KOPT-K1 (cell line): Measurements from ENCODE around the gene RAB22A.

ENCODE experiments used
- H3K27ac ChIP-seq: fragments of 200-600 bp; sonication (generic); 2 replicates; pipeline ENCODE4 v1.5.1; 2016; ENCODE audit warnings: antibody characterized with exemption, mild to moderate bottlenecking, low read depth, low read length; ENCODE audit not compliant: poor library complexity, severe bottlenecking
- H3K36me3 ChIP-seq: fragments of 200-600 bp; sonication (generic); 2 replicates; pipeline ENCODE4 v1.5.1; 2017; ENCODE audit warnings: antibody characterized with exemption, mild to moderate bottlenecking, low read length, moderate library complexity; ENCODE audit not compliant: insufficient read depth
- H3K9me3 ChIP-seq: fragments of 200-600 bp; sonication (generic); 2 replicates; pipeline ENCODE4 v1.5.1; 2017; ENCODE audit warnings: antibody characterized with exemption, low read length, mild to moderate bottlenecking; ENCODE audit not compliant: insufficient read depth, poor library complexity, severe bottlenecking

Gene RAB22A

DNA sequence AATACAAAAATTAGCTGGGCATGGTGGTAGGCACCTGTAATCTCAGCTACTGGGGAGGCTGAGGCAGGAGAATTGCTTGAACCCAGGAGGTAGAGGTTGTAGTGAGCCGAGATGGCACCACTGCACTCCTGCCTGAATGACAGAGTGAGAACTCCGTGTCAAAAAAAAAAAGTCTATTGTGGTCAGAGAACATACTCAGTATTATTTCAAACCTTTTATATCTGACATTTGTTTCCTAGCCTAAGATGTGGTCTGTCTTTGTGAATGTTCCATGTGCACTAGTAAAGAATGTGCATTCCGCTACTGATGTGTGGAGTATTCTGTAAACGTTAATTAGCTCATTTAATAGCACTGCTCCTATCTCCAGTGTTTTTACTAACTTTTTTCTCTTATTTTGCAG is 11.7 kb downstream of the RAB22A start:
- H3K9me3 ChIP-seq: no peaks in the 10 kb centered on the region
- H3K27ac ChIP-seq: no peak overlapping the region
- H3K36me3 ChIP-seq: peaks cover 15% of the 10 kb centered on the region

DNA sequence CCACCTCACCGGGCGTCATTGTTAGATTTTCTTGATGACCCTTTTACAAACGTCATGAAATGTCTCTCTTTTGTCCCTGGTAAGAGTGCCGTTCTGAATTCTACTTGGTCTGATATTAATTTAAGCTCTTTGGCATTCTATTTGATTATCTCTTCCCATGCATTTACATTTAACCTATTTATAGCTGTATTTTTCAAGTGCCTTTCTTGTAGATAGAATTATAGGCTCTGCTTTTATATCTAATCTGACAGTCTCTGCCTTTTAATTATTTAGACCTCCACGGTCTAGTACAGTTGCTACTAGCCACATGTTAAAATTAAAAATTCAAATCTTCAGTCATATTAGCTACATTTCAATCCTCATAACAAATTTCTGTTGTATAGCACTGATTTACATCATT is 12.6 kb downstream of the RAB22A start:
- Histone ChIP-seq H3K9me3 (no peaks in the 10 kb centered on the region), H3K36me3 (peaks cover 8% of the 10 kb centered on the region), H3K27ac (no peak overlapping the region)

DNA sequence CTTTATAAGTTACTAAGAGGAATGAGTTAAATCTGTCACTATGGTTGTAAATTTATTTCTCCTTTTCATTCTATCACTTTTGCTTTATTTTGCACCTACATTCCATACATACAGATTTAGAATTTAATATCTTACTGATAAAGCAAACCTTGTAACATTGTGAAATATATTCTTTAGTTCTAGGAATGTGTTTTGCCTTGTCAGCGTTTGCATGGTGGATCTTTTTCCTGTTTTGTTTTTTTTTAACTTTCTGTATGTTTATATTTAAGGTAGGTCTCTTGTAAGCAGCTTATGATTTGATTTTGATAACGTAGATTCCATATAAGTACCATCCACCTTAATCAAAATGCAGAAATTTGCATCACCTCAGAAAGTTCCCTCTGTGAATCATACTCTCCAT is 16.4 kb downstream of the RAB22A start:
- Histone ChIP-seq H3K9me3 (no peaks in the 10 kb centered on the region), H3K36me3 (no peaks in the 10 kb centered on the region), H3K27ac (no peak overlapping the region)

DNA sequence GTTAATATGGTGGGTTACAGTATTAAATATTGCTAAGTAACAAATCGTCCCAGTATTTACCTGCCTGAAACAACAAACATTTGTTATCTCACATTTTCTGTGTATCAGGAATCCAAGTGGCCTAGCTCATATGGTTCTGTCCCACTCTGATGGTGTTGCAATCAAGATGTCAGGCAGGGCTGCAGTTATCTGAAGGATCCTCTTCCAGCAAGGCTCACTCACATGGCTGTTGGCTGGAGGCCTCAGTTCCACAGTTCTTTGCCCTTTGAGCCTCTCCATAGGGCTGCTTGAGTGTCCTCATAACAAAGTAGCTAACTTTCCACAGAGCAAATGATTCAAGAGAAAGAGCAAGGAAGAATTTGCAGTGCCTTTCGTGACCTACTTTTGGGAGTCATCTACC is 17.7 kb downstream of the RAB22A start:
- H3K9me3 ChIP-seq: no peaks in the 10 kb centered on the region
- H3K27ac ChIP-seq: no peak overlapping the region
- peaks cover 7% of the 10 kb centered on the region for H3K36me3 ChIP-seq

DNA sequence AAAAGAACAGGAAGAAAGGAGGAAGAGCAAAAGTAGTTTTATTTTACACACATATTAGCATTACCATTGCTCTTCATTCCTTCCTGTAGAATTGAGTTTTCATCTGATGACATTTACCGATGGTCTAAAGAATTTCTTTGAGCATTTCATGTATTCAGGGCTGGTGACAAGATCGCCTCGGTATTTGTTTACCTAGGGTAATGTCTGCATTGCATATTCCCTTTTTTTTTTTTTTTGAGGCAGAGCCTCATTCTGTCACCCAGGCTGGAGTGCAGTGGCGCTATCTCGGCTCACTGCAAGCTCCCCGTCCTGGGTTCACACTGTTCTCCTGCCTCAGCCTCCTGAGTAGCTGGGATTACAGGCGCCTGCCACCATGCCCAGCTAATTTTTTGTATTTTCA is 19.3 kb downstream of the RAB22A start:
- no peak overlapping the region for H3K27ac ChIP-seq
- H3K9me3 ChIP-seq: no peaks in the 10 kb centered on the region
- peaks cover 10% of the 10 kb centered on the region for H3K36me3 ChIP-seq

DNA sequence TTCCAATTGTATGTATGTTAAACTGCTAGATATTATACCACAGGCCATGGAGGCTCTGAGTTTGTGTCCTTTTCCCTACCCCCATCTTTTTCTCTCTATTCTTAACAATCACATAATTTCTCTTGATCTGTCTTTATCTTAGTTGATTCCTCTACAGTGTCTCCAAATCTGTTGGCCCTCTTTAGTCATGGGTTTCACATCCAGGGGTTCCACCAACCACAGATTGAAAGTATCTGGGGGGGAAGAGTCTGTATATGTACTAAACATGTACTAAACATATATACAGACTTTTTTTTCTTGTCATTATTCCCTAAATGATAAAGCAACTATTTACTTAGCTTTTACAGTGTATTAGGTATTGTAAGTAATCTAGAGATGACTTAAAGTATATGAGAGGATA is 20.2 kb downstream of the RAB22A start:
- H3K9me3 ChIP-seq: no peaks in the 10 kb centered on the region
- H3K36me3 ChIP-seq: peaks cover 10% of the 10 kb centered on the region
- no peak overlapping the region for H3K27ac ChIP-seq

DNA sequence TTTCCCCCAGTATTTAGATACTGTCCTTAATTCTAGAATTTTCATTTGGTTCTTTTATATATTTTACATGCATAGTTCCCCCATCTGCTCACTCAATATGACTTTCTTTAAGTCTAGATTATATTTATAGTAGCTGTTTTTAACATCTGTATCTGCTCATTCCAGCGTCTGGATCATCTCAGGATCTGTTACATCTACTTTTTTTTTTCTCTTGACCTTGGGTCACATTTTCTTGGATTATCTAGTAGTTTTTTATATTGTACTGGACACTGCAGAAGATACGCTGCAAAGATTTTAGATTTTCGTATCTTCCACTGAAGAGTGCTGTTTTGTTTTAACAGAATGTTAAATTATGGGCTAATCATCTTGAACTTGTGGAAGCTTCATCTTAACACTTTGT is 20.7 kb downstream of the RAB22A start:
- Histone ChIP-seq H3K36me3 (peaks cover 10% of the 10 kb centered on the region), H3K9me3 (no peaks in the 10 kb centered on the region), H3K27ac (no peak overlapping the region)

DNA sequence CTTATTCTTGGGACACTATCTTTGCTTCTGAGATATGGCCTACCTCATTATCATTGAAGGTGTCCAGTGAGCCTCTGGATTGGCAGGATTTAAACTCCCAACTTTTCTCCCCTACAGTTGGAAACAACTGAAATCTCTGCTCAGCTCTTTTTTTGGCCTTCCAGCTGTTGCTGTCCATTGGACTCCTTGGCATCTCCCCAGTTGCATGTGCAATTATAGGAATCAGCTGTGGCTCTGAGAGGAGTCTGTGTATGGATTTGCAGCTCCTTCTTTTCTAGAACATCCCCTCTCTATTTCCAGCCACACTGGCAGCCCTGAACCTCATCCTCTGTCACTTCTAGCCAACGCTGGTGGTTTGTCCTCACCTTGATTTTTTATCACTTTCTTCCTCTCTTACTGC is 21.2 kb downstream of the RAB22A start:
- H3K36me3 ChIP-seq: peaks cover 10% of the 10 kb centered on the region
- H3K27ac ChIP-seq: no peak overlapping the region
- no peaks in the 10 kb centered on the region for H3K9me3 ChIP-seq

DNA sequence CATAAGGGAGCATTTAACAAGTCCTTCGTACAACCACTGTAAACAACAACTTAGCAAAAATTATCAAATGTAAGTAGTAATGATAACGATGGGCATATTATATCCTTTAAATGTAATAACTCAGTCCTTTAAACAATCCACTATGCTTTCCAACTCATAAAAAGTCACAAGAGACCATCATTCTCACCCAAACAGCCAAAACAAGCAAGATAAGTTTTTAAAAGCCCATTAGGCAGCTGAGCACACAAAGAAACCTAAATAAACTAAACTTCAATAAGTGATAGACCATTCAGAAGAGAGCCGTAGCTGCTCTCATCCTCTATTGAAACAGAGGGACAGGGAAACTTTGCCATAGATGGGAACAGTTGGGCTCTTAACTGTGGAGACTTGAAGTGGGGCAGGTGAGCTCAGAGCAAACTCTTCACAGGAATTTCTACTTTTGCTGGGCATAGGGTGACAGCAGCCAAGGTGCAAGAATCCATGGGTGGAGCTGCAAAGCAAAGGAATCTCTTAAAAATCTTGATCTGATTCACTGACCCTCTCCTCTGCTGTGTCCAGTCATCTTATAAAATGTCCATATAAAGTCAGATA is 22.5 kb downstream of the RAB22A start:
- no peak overlapping the region for H3K27ac ChIP-seq
- peaks cover 10% of the 10 kb centered on the region for H3K36me3 ChIP-seq
- no peaks in the 10 kb centered on the region for H3K9me3 ChIP-seq

DNA sequence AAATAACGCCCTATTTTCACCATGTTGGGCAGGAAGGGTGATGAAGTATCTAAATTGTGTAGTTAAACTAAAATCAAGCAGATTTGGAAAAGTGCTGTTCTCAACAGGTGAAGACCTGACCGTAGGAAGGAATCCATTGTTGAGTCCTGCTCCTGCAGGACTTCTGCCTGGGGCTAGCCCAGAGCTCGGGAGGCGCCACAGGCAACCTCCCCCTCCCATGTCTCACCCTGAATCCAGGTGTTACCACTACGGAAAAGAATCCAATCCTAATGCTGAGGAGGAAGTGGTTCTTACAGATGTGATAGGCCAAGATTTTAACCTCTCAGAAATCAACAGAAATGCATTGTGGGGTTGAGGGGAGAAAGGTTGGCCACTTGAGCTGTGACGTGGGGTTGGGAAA is 30.2 kb downstream of the RAB22A start:
- Histone ChIP-seq H3K27ac (no peak overlapping the region), H3K9me3 (no peaks in the 10 kb centered on the region), H3K36me3 (no peaks in the 10 kb centered on the region)

DNA sequence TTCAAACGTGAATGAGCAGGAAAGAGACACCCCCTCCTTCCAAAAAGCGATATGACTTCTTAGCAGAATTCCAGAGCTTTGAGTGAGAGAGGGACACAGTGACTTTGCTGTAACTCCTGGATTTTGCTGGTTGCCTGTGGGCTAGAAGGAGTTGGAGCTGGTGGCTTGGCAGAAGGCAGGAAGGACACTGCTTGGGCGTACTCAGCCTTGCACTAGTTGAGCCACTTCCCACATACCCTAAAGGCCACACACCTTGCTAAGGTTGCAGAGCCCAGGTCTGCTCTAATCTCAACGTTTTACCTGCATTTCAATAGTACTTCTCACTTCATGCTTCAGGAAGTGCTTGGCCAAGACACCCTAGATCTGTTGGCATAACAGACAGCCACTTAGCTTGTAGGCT is 30.6 kb downstream of the RAB22A start:
- Histone ChIP-seq H3K27ac (no peak overlapping the region), H3K9me3 (no peaks in the 10 kb centered on the region), H3K36me3 (peaks cover 2% of the 10 kb centered on the region; the same call in 1 of the 2 replicates)

DNA sequence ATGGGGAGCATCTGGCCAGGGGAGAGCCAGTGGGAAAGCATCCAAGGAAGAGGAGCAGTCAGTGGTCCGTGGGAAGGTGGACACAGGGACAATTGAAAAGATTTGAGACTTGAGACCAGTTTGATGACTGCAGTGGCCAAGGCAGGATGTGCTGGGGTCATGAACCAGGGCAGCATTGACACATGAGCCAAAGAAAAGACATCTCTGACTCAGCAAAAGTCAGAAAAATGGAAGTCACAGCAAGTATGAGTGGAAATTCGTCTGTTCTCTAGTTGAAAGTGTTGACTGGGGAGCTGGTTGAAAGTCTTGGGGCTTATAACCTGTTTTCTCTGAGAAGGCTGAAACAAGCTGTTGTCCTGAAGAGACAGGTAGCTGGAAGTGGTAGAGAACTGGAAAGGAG is 31.3 kb downstream of the RAB22A start:
- Histone ChIP-seq H3K27ac (no peak overlapping the region), H3K36me3 (peaks cover 9% of the 10 kb centered on the region; the same call in 1 of the 2 replicates), H3K9me3 (no peaks in the 10 kb centered on the region)

DNA sequence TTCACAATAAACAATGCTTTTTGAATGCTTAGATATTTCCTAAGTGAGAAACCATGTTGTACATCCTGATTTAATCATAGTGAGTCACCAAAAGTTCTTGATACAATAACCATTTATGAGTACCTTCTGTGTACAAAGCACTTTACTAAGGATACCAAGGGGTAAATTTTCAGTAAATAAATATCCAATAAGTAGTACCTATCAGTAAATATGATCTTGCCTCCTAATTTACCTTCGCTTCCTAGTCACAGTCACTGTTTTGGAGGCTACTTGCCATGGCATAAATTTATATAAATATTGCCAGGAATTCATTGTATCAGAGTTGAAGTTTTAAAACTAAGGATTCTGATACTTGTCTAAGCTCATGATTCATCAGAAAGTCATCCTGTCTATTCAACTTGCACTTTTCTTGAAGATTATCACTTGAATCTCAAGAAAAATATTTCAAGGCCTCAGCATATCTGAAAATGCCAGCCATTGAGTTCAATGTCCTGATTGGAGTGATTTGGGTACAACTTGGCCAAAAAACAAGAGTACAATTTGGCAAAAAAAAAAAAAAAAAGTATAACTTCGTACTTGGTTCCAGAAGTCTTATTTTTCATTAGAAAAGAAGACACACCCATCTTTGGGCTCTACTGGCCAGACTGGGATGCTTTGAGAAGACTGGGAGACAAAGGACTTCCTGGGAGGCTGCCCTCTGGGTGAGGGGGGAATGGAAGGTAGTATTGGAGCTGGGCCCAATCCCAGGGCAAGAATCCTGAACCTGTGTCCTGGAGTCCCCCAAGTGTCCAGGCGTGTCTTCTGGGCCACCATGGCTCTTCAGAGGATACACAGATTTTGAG is 32.8 kb downstream of the RAB22A start:
- Histone ChIP-seq H3K9me3 (no peaks in the 10 kb centered on the region), H3K27ac (no peak overlapping the region), H3K36me3 (peaks cover 18% of the 10 kb centered on the region; the same call in 1 of the 2 replicates)

DNA sequence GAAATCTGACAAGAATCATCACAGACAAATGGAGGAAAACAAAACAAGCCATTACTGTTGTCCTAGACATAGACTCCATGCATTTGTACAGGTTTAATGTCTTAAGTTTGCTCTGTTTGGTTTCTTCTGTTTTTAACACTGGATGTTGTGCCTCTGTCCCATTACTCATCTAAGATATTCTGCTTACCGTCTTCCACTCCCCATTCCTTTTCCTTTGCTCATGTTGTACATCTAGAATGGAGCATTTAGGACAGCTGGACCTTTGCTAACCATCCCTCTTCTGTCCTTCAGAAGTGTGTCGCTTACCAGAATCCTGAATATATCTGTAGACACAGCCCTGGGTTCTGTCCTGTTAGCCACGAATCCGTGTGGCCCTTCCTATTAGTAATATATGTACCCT is 35.2 kb downstream of the RAB22A start:
- H3K36me3 ChIP-seq: peaks cover 18% of the 10 kb centered on the region; the same call in 1 of the 2 replicates
- H3K27ac ChIP-seq: no peak overlapping the region
- no peaks in the 10 kb centered on the region for H3K9me3 ChIP-seq

DNA sequence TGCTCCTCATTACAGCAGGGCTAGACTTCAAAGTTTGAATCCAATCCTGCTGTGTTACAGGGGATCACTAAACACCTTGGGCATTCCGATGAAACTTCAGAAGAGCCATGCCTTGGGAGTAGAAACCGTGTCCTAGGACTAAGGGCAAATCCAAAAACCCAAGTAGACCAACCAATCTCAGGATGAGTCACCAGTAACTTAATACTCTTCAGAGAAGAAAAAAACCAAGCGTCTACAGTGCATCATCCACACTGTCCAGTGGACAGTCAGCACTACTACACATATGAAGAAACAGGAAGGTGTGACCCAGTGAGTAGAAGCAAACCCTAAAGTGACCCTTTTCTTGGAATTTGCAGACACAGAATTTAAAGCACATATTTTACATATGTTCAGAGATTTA is 40.1 kb downstream of the RAB22A start:
- Histone ChIP-seq H3K9me3 (no peaks in the 10 kb centered on the region), H3K36me3 (peaks cover 30% of the 10 kb centered on the region), H3K27ac (no peak overlapping the region)

DNA sequence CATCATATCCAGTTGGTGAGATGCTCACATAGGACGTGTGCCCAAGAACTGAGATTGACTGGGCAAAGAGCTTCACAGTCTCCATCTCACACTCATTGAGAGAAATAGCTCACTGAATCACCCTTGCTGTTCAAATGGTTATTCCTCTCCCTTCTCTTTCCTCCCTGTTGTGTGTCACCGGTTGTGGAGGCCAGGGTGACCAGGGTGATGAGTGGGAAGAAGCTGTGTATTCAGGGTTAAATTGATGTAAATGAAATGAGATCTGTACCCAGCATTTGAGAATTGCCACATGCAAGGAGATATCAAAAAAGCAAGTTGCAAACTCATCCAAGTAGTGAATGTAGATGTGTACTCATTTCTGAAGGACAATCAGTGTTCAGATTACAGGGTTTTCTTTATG is 43.0 kb downstream of the RAB22A start:
- Histone ChIP-seq H3K9me3 (no peaks in the 10 kb centered on the region), H3K27ac (no peak overlapping the region), H3K36me3 (peaks cover 19% of the 10 kb centered on the region)
